Esophagus squamous epithelium (tissue), 4 donors: Measurements from ENCODE around the gene AKR1B15.
A peak's percentile ranks its signal among the peaks of the same experiment; 100 is the strongest.

ENCODE experiments used
- POLR2A ChIP-seq, 4 donors: fragments of 450-650 bp; IDR thresholded peaks; one replicate each; pipeline ENCODE4 v1.6.1; 2017; ENCODE audit warnings: antibody characterized with exemption in 4 of 4, mild to moderate bottlenecking in 4 of 4, moderate library complexity in 3 of 4
- TF ChIP-seq, protein P1 (sequence below), 6 experiments: fragments of 450-650 bp in 4 of 6; fragments of 200-600 bp in 2 of 6; sonication (generic) in 2 of 6; IDR thresholded peaks; one replicate each; pipeline ENCODE4 v1.5.1; 2016 to 2019; ENCODE audit warnings: antibody characterized with exemption in 6 of 6, mild to moderate bottlenecking in 4 of 6, moderate library complexity in 4 of 6

DNA sequence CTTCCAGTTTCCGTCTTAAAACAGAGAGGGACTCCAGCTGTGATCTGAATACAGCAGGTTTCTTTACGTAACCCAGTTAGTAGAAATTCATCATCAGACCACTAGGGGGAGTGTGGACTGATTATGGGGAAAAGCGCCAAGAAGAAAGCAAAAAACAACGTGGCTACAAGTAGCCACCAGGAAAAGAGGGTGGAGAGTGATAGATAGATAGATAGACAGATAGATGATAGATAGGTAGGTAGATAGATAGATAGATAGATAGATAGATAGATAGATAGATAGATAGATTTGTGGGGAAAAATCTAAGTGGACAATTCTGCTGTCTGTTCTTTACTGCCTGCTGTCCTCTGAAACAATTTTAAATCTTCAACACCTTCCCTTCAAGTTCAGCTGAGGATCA lies 34.2 kb upstream of the AKR1B15 start:
- no peak for TF ChIP-seq POLR2A (IDR thresholded peaks at IDR 0.05)
- TF ChIP-seq, protein P1, sequence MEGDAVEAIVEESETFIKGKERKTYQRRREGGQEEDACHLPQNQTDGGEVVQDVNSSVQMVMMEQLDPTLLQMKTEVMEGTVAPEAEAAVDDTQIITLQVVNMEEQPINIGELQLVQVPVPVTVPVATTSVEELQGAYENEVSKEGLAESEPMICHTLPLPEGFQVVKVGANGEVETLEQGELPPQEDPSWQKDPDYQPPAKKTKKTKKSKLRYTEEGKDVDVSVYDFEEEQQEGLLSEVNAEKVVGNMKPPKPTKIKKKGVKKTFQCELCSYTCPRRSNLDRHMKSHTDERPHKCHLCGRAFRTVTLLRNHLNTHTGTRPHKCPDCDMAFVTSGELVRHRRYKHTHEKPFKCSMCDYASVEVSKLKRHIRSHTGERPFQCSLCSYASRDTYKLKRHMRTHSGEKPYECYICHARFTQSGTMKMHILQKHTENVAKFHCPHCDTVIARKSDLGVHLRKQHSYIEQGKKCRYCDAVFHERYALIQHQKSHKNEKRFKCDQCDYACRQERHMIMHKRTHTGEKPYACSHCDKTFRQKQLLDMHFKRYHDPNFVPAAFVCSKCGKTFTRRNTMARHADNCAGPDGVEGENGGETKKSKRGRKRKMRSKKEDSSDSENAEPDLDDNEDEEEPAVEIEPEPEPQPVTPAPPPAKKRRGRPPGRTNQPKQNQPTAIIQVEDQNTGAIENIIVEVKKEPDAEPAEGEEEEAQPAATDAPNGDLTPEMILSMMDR (IDR thresholded peaks at IDR 0.05), result peak; percentile 68 to 89 (median 82)
